Skeletal muscle cell (primary cell): ENCODE results near the gene MAN1A1.

Experiments
- DNase-seq: peaks from one replicate; pipeline ENCODE4 v3.0.0-alpha.2; 2010; ENCODE audit warnings: low read depth
- H3K4me3 ChIP-seq: 2 replicates; pipeline ENCODE4 v1.5.1; 2011; ENCODE audit warnings: low read depth, mild to moderate bottlenecking, control low read depth, low read length, moderate library complexity

Gene MAN1A1

GRCh38 chr6:119215885-119216590 lies 133.5 kb downstream of the MAN1A1 start:
- no peak for DNase-seq
- H3K4me3 ChIP-seq = no peak overlapping the region

GRCh38 chr6:119215309-119215708 lies 134.3 kb downstream of the MAN1A1 start:
- DNase-seq = no peak
- no peak overlapping the region for H3K4me3 ChIP-seq

- DNase-seq = no peak
- H3K4me3 ChIP-seq = no peak overlapping the region
These were observed 139.0 kb downstream of the MAN1A1 start for GRCh38 chr6:119210596-119210995.

- no peak overlapping the region for H3K4me3 ChIP-seq
- DNase-seq = peak; percentile 37
These were observed 139.9 kb downstream of the MAN1A1 start for GRCh38 chr6:119209452-119210205.

- H3K4me3 ChIP-seq = no peak overlapping the region
- peak; percentile 55 for DNase-seq
These were observed 141.4 kb downstream of the MAN1A1 start for GRCh38 chr6:119207971-119208725.

GRCh38 chr6:119207327-119207726 lies 142.2 kb downstream of the MAN1A1 start:
- DNase-seq = no peak

GRCh38 chr6:119205911-119206618 lies 143.5 kb downstream of the MAN1A1 start:
- H3K4me3 ChIP-seq = no peak overlapping the region
- DNase-seq = no peak

More at GRCh38 chr6:119207327-119207726, 142.2 kb downstream of the MAN1A1 start:
- no peak overlapping the region for H3K4me3 ChIP-seq

- H3K4me3 ChIP-seq = no peak overlapping the region
- no peak for DNase-seq
These were observed 144.8 kb downstream of the MAN1A1 start for GRCh38 chr6:119204719-119205118.

- no peak overlapping the region for H3K4me3 ChIP-seq
- no peak for DNase-seq
These were observed 148.1 kb downstream of the MAN1A1 start for GRCh38 chr6:119201480-119201879.

GRCh38 chr6:119200512-119201175 lies 148.9 kb downstream of the MAN1A1 start:
- DNase-seq = no peak

GRCh38 chr6:119197271-119197670 lies 152.3 kb downstream of the MAN1A1 start:
- H3K4me3 ChIP-seq = no peak overlapping the region
- no peak for DNase-seq

More at GRCh38 chr6:119200512-119201175, 148.9 kb downstream of the MAN1A1 start:
- H3K4me3 ChIP-seq = no peak overlapping the region

GRCh38 chr6:119196715-119197114 lies 152.8 kb downstream of the MAN1A1 start:
- no peak overlapping the region for H3K4me3 ChIP-seq
- no peak for DNase-seq

- no peak for DNase-seq
- H3K4me3 ChIP-seq = no peak overlapping the region
These were observed 153.7 kb downstream of the MAN1A1 start for GRCh38 chr6:119195848-119196247.

GRCh38 chr6:119195204-119195603 lies 154.4 kb downstream of the MAN1A1 start:
- H3K4me3 ChIP-seq = no peak overlapping the region
- DNase-seq = no peak

- H3K4me3 ChIP-seq = no peak overlapping the region
- DNase-seq = no peak
These were observed 155.9 kb downstream of the MAN1A1 start for GRCh38 chr6:119193707-119194106.

- no peak for DNase-seq
- no peak overlapping the region for H3K4me3 ChIP-seq
These were observed 157.4 kb downstream of the MAN1A1 start for GRCh38 chr6:119192200-119192599.

- H3K4me3 ChIP-seq = no peak overlapping the region
- DNase-seq = no peak
These were observed 159.4 kb downstream of the MAN1A1 start for GRCh38 chr6:119190176-119190575.

GRCh38 chr6:119189498-119189897 lies 160.1 kb downstream of the MAN1A1 start:
- no peak overlapping the region for H3K4me3 ChIP-seq
- no peak for DNase-seq

- no peak overlapping the region for H3K4me3 ChIP-seq
These were observed 162.0 kb downstream of the MAN1A1 start for GRCh38 chr6:119187596-119187995.

More at GRCh38 chr6:119187596-119187995, 162.0 kb downstream of the MAN1A1 start:
- DNase-seq = no peak
